HepG2 (cell line): Measurements from ENCODE around the gene ELOVL2. TPM values are rescaled to one million over a fixed set of nuclear protein-coding genes. Genes with fewer than 3 reads are reported as not detected.
A peak's percentile ranks its signal among the peaks of the same experiment; 100 is the strongest.

ENCODE experiments used
- CEBPG ChIP-seq: IDR thresholded peaks from 2 replicates; pipeline ENCODE4 v1.6.1; 2016
- GFI1 ChIP-seq: sonication (generic); formaldehyde crosslinking; IDR thresholded peaks from 2 replicates; pipeline ENCODE4 v1.5.0; 2020; ENCODE audit warnings: missing genetic modification reagents, mild to moderate bottlenecking, borderline replicate concordance
- HDAC1 ChIP-seq: sonication (generic); formaldehyde crosslinking; IDR thresholded peaks from 2 replicates; pipeline ENCODE4 v1.5.1; 2020; ENCODE audit warnings: mild to moderate bottlenecking, missing genetic modification reagents
- HOXD1 ChIP-seq: sonication (generic); formaldehyde crosslinking; IDR thresholded peaks from 2 replicates; pipeline ENCODE4 v1.5.0; 2020; ENCODE audit warnings: missing genetic modification reagents
- KIAA2018 ChIP-seq: sonication (generic); formaldehyde crosslinking; IDR thresholded peaks from 2 replicates; pipeline ENCODE4 v1.5.0; 2020; ENCODE audit warnings: mild to moderate bottlenecking, missing genetic modification reagents, borderline replicate concordance
- NONO ChIP-seq, 2 experiments: fragments of 450-650 bp in 1 of 2; sonication (generic) in 1 of 2; formaldehyde crosslinking in 1 of 2; IDR thresholded peaks in 1 of 2; conservative IDR thresholded peaks in 1 of 2; 2 replicates each; pipeline versions ENCODE4 v1.6.1 to v1.8.0; 2017 to 2022; ENCODE audit warnings: mild to moderate bottlenecking in 1 of 2, missing genetic modification reagents in 1 of 2, moderate library complexity in 1 of 2
- NR2F2 ChIP-seq: IDR thresholded peaks from 2 replicates; pipeline ENCODE4 v1.6.1; 2012; ENCODE audit warnings: low read depth, inconsistent platforms, borderline replicate concordance
- REPIN1 ChIP-seq: sonication (generic); formaldehyde crosslinking; IDR thresholded peaks from 2 replicates; pipeline ENCODE4 v1.8.0; 2022; ENCODE audit warnings: missing genetic modification reagents, low read depth, mild to moderate bottlenecking, borderline replicate concordance
- SMARCC2 ChIP-seq: fragments of 450-650 bp; IDR thresholded peaks from 2 replicates; pipeline ENCODE4 v1.6.1; 2017; ENCODE audit warnings: antibody characterized with exemption, mild to moderate bottlenecking
- SP5 ChIP-seq: IDR thresholded peaks from 2 replicates; pipeline ENCODE4 v1.6.1; 2016; ENCODE audit warnings: low read depth, borderline replicate concordance
- ZNF317 ChIP-seq: sonication (generic); formaldehyde crosslinking; IDR thresholded peaks from 2 replicates; pipeline ENCODE4 v1.5.0; 2020; ENCODE audit warnings: mild to moderate bottlenecking, missing genetic modification reagents
- ZNF605 ChIP-seq: sonication (generic); formaldehyde crosslinking; IDR thresholded peaks from 2 replicates; pipeline ENCODE4 v1.8.0; 2022; ENCODE audit warnings: mild to moderate bottlenecking, missing genetic modification reagents
- polyA plus RNA-seq, 8 experiments: library from polyadenylated mRNA; depleted of rRNA in 3 of 8; stranded (reverse) in 7 of 8; unstranded in 1 of 8; fragments of >200 nt; fragmentation: Illumina TruSeq in 4 of 8; extraction: Trizol in 4 of 8; gene quantifications; 2 replicates each; pipeline versions ENCODE4 v1.2.1 to v1.2.3, GENCODE V29; 2011 to 2016; ENCODE audit warnings: low read depth in 4 of 8, missing spikeins in 1 of 8, mixed read lengths in 1 of 8; ENCODE audit not compliant: insufficient read depth in 1 of 8
- total RNA-seq, 5 experiments: library from RNA; depleted of rRNA; stranded (reverse); fragments of >200 nt; fragmentation: Illumina TruSeq; extraction: Trizol; gene quantifications; 2 replicates each; pipeline ENCODE4 v1.2.3, GENCODE V29; 2016; ENCODE audit warnings: low read depth in 1 of 5
- TF ChIP-seq, protein P1 (sequence below): sonication (generic); formaldehyde crosslinking; IDR thresholded peaks from 2 replicates; pipeline ENCODE4 v1.5.0; 2020; ENCODE audit warnings: mild to moderate bottlenecking, missing genetic modification reagents, borderline replicate concordance
- TF ChIP-seq, protein P2 (sequence below): sonication (generic); formaldehyde crosslinking; IDR thresholded peaks from 2 replicates; pipeline ENCODE4 v1.4.0; 2020; ENCODE audit warnings: missing genetic modification reagents
- TF ChIP-seq, protein P3 (sequence below): sonication (generic); formaldehyde crosslinking; IDR thresholded peaks from 2 replicates; pipeline ENCODE4 v1.9.0; 2022; ENCODE audit warnings: missing genetic modification reagents, mild to moderate bottlenecking, borderline replicate concordance

Gene ELOVL2
- total and polyA plus RNA-seq, 2 of the 13 experiments (the other 11 are each of a cell fraction or from before 2014, with no cell fraction given), result 43.6 to 65.4 TPM

- no peak for TF ChIP-seq KIAA2018 (CRISPR knock-in tag)
- TF ChIP-seq HOXD1 (CRISPR knock-in tag), result peak; percentile 83
- TF ChIP-seq, protein P1, sequence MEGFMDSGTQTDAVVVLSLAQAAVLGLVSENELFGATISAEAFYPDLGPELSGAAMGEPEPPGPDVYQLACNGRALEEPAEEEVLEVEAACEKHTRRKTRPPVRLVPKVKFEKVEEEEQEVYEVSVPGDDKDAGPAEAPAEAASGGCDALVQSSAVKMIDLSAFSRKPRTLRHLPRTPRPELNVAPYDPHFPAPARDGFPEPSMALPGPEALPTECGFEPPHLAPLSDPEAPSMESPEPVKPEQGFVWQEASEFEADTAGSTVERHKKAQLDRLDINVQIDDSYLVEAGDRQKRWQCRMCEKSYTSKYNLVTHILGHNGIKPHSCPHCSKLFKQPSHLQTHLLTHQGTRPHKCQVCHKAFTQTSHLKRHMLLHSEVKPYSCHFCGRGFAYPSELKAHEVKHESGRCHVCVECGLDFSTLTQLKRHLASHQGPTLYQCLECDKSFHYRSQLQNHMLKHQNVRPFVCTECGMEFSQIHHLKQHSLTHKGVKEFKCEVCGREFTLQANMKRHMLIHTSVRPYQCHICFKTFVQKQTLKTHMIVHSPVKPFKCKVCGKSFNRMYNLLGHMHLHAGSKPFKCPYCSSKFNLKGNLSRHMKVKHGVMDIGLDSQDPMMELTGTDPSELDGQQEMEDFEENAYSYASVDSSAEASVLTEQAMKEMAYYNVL, result peak; percentile 95
- TF ChIP-seq REPIN1 (CRISPR knock-in tag), result peak; percentile 79
- peak; percentile 89 for TF ChIP-seq NR2F2
- TF ChIP-seq NONO (IDR thresholded peaks at IDR 0.05), result no peak
- TF ChIP-seq NONO (CRISPR knock-in tag; conservative IDR thresholded peaks at IDR 0.05), result peak; percentile 82
- TF ChIP-seq, protein P2, sequence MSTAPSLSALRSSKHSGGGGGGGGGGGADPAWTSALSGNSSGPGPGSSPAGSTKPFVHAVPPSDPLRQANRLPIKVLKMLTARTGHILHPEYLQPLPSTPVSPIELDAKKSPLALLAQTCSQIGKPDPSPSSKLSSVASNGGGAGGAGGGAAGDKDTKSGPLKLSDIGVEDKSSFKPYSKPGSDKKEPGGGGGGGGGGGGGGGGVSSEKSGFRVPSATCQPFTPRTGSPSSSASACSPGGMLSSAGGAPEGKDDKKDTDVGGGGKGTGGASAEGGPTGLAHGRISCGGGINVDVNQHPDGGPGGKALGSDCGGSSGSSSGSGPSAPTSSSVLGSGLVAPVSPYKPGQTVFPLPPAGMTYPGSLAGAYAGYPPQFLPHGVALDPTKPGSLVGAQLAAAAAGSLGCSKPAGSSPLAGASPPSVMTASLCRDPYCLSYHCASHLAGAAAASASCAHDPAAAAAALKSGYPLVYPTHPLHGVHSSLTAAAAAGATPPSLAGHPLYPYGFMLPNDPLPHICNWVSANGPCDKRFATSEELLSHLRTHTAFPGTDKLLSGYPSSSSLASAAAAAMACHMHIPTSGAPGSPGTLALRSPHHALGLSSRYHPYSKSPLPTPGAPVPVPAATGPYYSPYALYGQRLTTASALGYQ, result peak; percentile 93
- TF ChIP-seq, protein P3, sequence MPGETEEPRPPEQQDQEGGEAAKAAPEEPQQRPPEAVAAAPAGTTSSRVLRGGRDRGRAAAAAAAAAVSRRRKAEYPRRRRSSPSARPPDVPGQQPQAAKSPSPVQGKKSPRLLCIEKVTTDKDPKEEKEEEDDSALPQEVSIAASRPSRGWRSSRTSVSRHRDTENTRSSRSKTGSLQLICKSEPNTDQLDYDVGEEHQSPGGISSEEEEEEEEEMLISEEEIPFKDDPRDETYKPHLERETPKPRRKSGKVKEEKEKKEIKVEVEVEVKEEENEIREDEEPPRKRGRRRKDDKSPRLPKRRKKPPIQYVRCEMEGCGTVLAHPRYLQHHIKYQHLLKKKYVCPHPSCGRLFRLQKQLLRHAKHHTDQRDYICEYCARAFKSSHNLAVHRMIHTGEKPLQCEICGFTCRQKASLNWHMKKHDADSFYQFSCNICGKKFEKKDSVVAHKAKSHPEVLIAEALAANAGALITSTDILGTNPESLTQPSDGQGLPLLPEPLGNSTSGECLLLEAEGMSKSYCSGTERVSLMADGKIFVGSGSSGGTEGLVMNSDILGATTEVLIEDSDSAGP, result no peak
- peak; percentile 68; the same call in 1 of the 2 replicates for TF ChIP-seq SMARCC2
- peak; percentile 75 for TF ChIP-seq HDAC1 (CRISPR knock-in tag)
- TF ChIP-seq ZNF317 (CRISPR knock-in tag), result peak; percentile 49; the same call in 1 of the 2 replicates
- TF ChIP-seq ZNF605 (CRISPR knock-in tag), result no peak
- peak; percentile 83 for TF ChIP-seq CEBPG (CRISPR knock-in tag)
- peak; percentile 89 for TF ChIP-seq GFI1 (CRISPR knock-in tag)
- peak; percentile 52; the same call in 1 of the 2 replicates for TF ChIP-seq SP5
Observed at GRCh38 chr6:11012295-11012754, 31.8 kb downstream of the ELOVL2 start (continued).
